Mesendoderm (in vitro differentiated cells): ENCODE data around the gene VWA5A.

Source experiments
- DNase-seq: peaks from one replicate; pipeline ENCODE4 v3.0.0; 2013
- H2AK5ac ChIP-seq: 2 replicates; pipeline ENCODE4 v1.6.1; 2013; ENCODE audit warnings: low read length, inconsistent platforms
- H2BK120ac ChIP-seq: 2 replicates; pipeline ENCODE4 v1.6.1; 2013; ENCODE audit warnings: low read depth, mild to moderate bottlenecking, low read length, moderate library complexity, mixed read lengths
- H2BK15ac ChIP-seq: replicated peaks from 2 replicates; pipeline ENCODE4 v1.6.1; 2013; ENCODE audit warnings: low read depth, mild to moderate bottlenecking, moderate library complexity
- H2BK5ac ChIP-seq: 2 replicates; pipeline ENCODE4 v1.6.1; 2013; ENCODE audit warnings: low read length, inconsistent platforms
- H3K18ac ChIP-seq: 2 replicates; pipeline ENCODE4 v1.6.1; 2013; ENCODE audit warnings: mild to moderate bottlenecking, low read length, mixed read lengths
- H3K23ac ChIP-seq: one replicate; pipeline ENCODE4 v1.6.1; 2013; ENCODE audit warnings: low read length
- H3K27ac ChIP-seq: 2 replicates; pipeline ENCODE4 v1.5.1; 2013; ENCODE audit warnings: low read depth, mild to moderate bottlenecking, inconsistent platforms, low read length, moderate library complexity
- H3K27me3 ChIP-seq: 2 replicates; pipeline ENCODE4 v1.6.1; 2013; ENCODE audit warnings: low read length, control low read depth, mild to moderate bottlenecking, inconsistent platforms; ENCODE audit not compliant: insufficient read depth, poor library complexity
- H3K36me3 ChIP-seq: 2 replicates; pipeline ENCODE4 v1.6.1; 2013; ENCODE audit warnings: low read length, inconsistent platforms; ENCODE audit not compliant: control insufficient read depth, insufficient read depth
- H3K4ac ChIP-seq: one replicate; pipeline ENCODE4 v1.6.1; 2013; ENCODE audit warnings: low read depth, mild to moderate bottlenecking, low read length, moderate library complexity
- H3K4me1 ChIP-seq: 2 replicates; pipeline ENCODE4 v1.6.1; 2013; ENCODE audit warnings: low read depth, low read length, inconsistent platforms; ENCODE audit not compliant: control insufficient read depth
- H3K4me2 ChIP-seq: 2 replicates; pipeline ENCODE4 v1.6.1; 2013; ENCODE audit warnings: low read length
- H3K4me3 ChIP-seq: 2 replicates; pipeline ENCODE4 v1.5.1; 2013; ENCODE audit warnings: mild to moderate bottlenecking, low read length
- H3K56ac ChIP-seq: one replicate; pipeline ENCODE4 v1.6.1; 2013; ENCODE audit warnings: low read length
- H3K79me1 ChIP-seq: 2 replicates; pipeline ENCODE4 v1.6.1; 2013; ENCODE audit warnings: low read length, inconsistent platforms
- H3K79me2 ChIP-seq: 2 replicates; pipeline ENCODE4 v1.6.1; 2013; ENCODE audit warnings: mild to moderate bottlenecking, low read length; ENCODE audit not compliant: control insufficient read depth, insufficient read depth
- H3K9ac ChIP-seq: 2 replicates; pipeline ENCODE4 v1.6.1; 2013; ENCODE audit warnings: low read length, inconsistent platforms
- H4K5ac ChIP-seq: one replicate; pipeline ENCODE4 v1.6.1; 2013; ENCODE audit warnings: low read length
- H4K8ac ChIP-seq: one replicate; pipeline ENCODE4 v1.6.1; 2013; ENCODE audit warnings: low read depth, mild to moderate bottlenecking, control low read depth, low read length, moderate library complexity
- WGBS: extraction: QIAGEN DNeasy Blood & Tissue Kit; methylation state at CpG from one replicate; pipeline ENCODE4 v1.1.7; 2013; ENCODE audit warnings: low lambda C conversion rate, missing lambda C conversion rate; ENCODE audit not compliant: insufficient coverage; ENCODE audit errors: extremely low coverage; 5-methylcytosine and 5-hydroxymethylcytosine counted together

Gene VWA5A

GRCh38 chr11:124172599-124172998 lies 57.3 kb downstream of the VWA5A start:
- no peaks in the 10 kb centered on the region for H3K79me2 ChIP-seq
- no peak overlapping the region for H2BK5ac ChIP-seq
- no peaks in the 10 kb centered on the region for H3K79me1 ChIP-seq
- DNase-seq, result no peak
- no peak overlapping the region for H2AK5ac ChIP-seq
- H3K18ac ChIP-seq, result no peak overlapping the region
- no peak overlapping the region for H3K56ac ChIP-seq
- no peak overlapping the region for H3K27ac ChIP-seq
- H4K5ac ChIP-seq, result no peak overlapping the region
- H4K8ac ChIP-seq, result no peak overlapping the region
- H3K4me2 ChIP-seq, result no peak overlapping the region
- H2BK120ac ChIP-seq, result peak overlapping the region; percentile 82
- H2BK15ac ChIP-seq, result peak overlapping the region; percentile 74
- H3K4ac ChIP-seq, result no peak overlapping the region
- H3K36me3 ChIP-seq, result no peaks in the 10 kb centered on the region
- H3K4me1 ChIP-seq, result no peaks in the 10 kb centered on the region
- no peaks in the 10 kb centered on the region for H3K27me3 ChIP-seq
- H3K4me3 ChIP-seq, result no peak overlapping the region
- no peak overlapping the region for H3K9ac ChIP-seq
- no peak overlapping the region for H3K23ac ChIP-seq
- WGBS, result no CpG with 5 or more reads among the region's 1 CpG

- H3K27me3 ChIP-seq, result no peaks in the 10 kb centered on the region
- no peak overlapping the region for H3K4me2 ChIP-seq
- no peak overlapping the region for H3K56ac ChIP-seq
- H3K18ac ChIP-seq, result no peak overlapping the region
- H2BK120ac ChIP-seq, result no peak overlapping the region
- H2BK5ac ChIP-seq, result no peak overlapping the region
- H3K4ac ChIP-seq, result no peak overlapping the region
- no peak overlapping the region for H4K8ac ChIP-seq
- H2BK15ac ChIP-seq, result peak overlapping the region; percentile 57
- peak; percentile 98 for DNase-seq
- H3K4me1 ChIP-seq, result peaks cover 4% of the 10 kb centered on the region
- H3K27ac ChIP-seq, result no peak overlapping the region
- no CpG with 5 or more reads among the region's 4 CpGs for WGBS
- H3K79me2 ChIP-seq, result no peaks in the 10 kb centered on the region
- H3K79me1 ChIP-seq, result no peaks in the 10 kb centered on the region
- H4K5ac ChIP-seq, result no peak overlapping the region
- H3K9ac ChIP-seq, result no peak overlapping the region
- no peak overlapping the region for H2AK5ac ChIP-seq
- H3K36me3 ChIP-seq, result no peaks in the 10 kb centered on the region
- no peak overlapping the region for H3K23ac ChIP-seq
- no peak overlapping the region for H3K4me3 ChIP-seq
These were observed 58.8 kb downstream of the VWA5A start for GRCh38 chr11:124174001-124174583.

- WGBS, result no CpG with 5 or more reads among the region's 5 CpGs
- no peak overlapping the region for H3K18ac ChIP-seq
- H3K4me3 ChIP-seq, result no peak overlapping the region
- H3K79me1 ChIP-seq, result no peaks in the 10 kb centered on the region
- H3K56ac ChIP-seq, result no peak overlapping the region
- no peak overlapping the region for H3K27ac ChIP-seq
- H3K23ac ChIP-seq, result no peak overlapping the region
- no peak overlapping the region for H4K8ac ChIP-seq
- H3K4me1 ChIP-seq, result peaks cover 4% of the 10 kb centered on the region
- no peak for DNase-seq
- H2BK120ac ChIP-seq, result no peak overlapping the region
- H3K36me3 ChIP-seq, result no peaks in the 10 kb centered on the region
- H3K9ac ChIP-seq, result no peak overlapping the region
- H4K5ac ChIP-seq, result no peak overlapping the region
- H3K4me2 ChIP-seq, result no peak overlapping the region
- H2BK5ac ChIP-seq, result no peak overlapping the region
- H3K79me2 ChIP-seq, result no peaks in the 10 kb centered on the region
- H3K4ac ChIP-seq, result no peak overlapping the region
- H2BK15ac ChIP-seq, result no peak overlapping the region
- H2AK5ac ChIP-seq, result no peak overlapping the region
- H3K27me3 ChIP-seq, result no peaks in the 10 kb centered on the region
These were observed 61.9 kb downstream of the VWA5A start for GRCh38 chr11:124176925-124177715.

GRCh38 chr11:124179310-124179709 lies 64.1 kb downstream of the VWA5A start:
- H3K18ac ChIP-seq, result no peak overlapping the region
- H3K27me3 ChIP-seq, result no peaks in the 10 kb centered on the region
- no peak overlapping the region for H3K56ac ChIP-seq
- no peaks in the 10 kb centered on the region for H3K79me1 ChIP-seq
- no CpG with 5 or more reads among the region's 1 CpG for WGBS
- no peak overlapping the region for H4K8ac ChIP-seq
- H2BK120ac ChIP-seq, result no peak overlapping the region
- no peak for DNase-seq
- no peak overlapping the region for H2BK15ac ChIP-seq
- no peaks in the 10 kb centered on the region for H3K36me3 ChIP-seq
- H2BK5ac ChIP-seq, result no peak overlapping the region
- H3K4me2 ChIP-seq, result no peak overlapping the region
- no peak overlapping the region for H3K4ac ChIP-seq
- peaks cover 4% of the 10 kb centered on the region for H3K4me1 ChIP-seq
- no peak overlapping the region for H2AK5ac ChIP-seq
- H3K9ac ChIP-seq, result no peak overlapping the region
- H3K27ac ChIP-seq, result no peak overlapping the region
- H3K4me3 ChIP-seq, result no peak overlapping the region
- no peak overlapping the region for H3K23ac ChIP-seq
- H3K79me2 ChIP-seq, result no peaks in the 10 kb centered on the region
- no peak overlapping the region for H4K5ac ChIP-seq

GRCh38 chr11:124183068-124183467 lies 67.8 kb downstream of the VWA5A start, which contains the start of gene OR10D3:
Gene OR10D3 (plus strand): TSS chr11:124183345. CDS start chr11:124185270, 1,925 bp downstream.
- no peak within 1 kb of the TSS for H2BK15ac ChIP-seq
- no peak within 1 kb of the TSS for H4K5ac ChIP-seq
- no peaks in the 10 kb centered on the region for H3K27me3 ChIP-seq
- no peak within 1 kb of the TSS for H3K18ac ChIP-seq
- H3K36me3 ChIP-seq, result no peaks in the 10 kb centered on the region
- H3K27ac ChIP-seq, result no peak within 1 kb of the TSS
- H3K9ac ChIP-seq, result no peak within 1 kb of the TSS
- H2BK5ac ChIP-seq, result no peak within 1 kb of the TSS
- H3K4ac ChIP-seq, result no peak within 1 kb of the TSS
- H3K4me1 ChIP-seq, result peaks cover 4% of the 10 kb centered on the region
- H2AK5ac ChIP-seq, result no peak within 1 kb of the TSS
- no peak within 1 kb of the TSS for H2BK120ac ChIP-seq
- no CpG with 5 or more reads among the region's 3 CpGs for WGBS
- no peak within 1 kb of the TSS for H3K4me2 ChIP-seq
- H3K56ac ChIP-seq, result no peak within 1 kb of the TSS
- H3K23ac ChIP-seq, result no peak within 1 kb of the TSS
- DNase-seq, result no peak
- H4K8ac ChIP-seq, result no peak within 1 kb of the TSS
- H3K4me3 ChIP-seq, result no peak within 1 kb of the TSS
- H3K79me2 ChIP-seq, result no peaks in the 10 kb centered on the region
- no peaks in the 10 kb centered on the region for H3K79me1 ChIP-seq
